H1 (cell line): ENCODE data around the gene SLC1A3. TPM values are rescaled to one million over a fixed set of nuclear protein-coding genes. Genes with fewer than 3 reads are reported as not detected.

Experiments
- CBX8 ChIP-seq: fragments of 300-800, 300-1000 bp; sonication (generic); IDR thresholded peaks from 2 replicates; pipeline ENCODE4 v1.7.1; 2016; ENCODE audit warnings: low read depth, low read length, borderline replicate concordance
- KDM5A ChIP-seq: fragments of 200-600 bp; IDR thresholded peaks from 2 replicates; pipeline ENCODE4 v1.7.1; 2012; ENCODE audit warnings: mild to moderate bottlenecking, low read length, inconsistent platforms, mixed read lengths
- RAD21 ChIP-seq, 2 experiments: IDR thresholded peaks in 1 of 2; conservative IDR thresholded peaks in 1 of 2; 2 replicates each; pipeline ENCODE4 v1.6.1; 2011; ENCODE audit warnings: low read depth in 2 of 2, low read length in 2 of 2, improper control_type of control experiment in 1 of 2, inconsistent platforms in 1 of 2, mild to moderate bottlenecking in 1 of 2, moderate library complexity in 1 of 2
- SP2 ChIP-seq: IDR thresholded peaks from 2 replicates; pipeline ENCODE4 v1.6.1; 2012; ENCODE audit warnings: mild to moderate bottlenecking, low read length, inconsistent platforms
- SP4 ChIP-seq: IDR thresholded peaks from 2 replicates; pipeline ENCODE4 v1.6.1; 2012; ENCODE audit warnings: low read length, inconsistent platforms
- SRF ChIP-seq: IDR thresholded peaks from 2 replicates; pipeline ENCODE4 v1.6.1; 2011; ENCODE audit warnings: mild to moderate bottlenecking, low read depth, low read length, moderate library complexity
- polyA plus RNA-seq, 7 experiments: library from polyadenylated mRNA; depleted of rRNA in 3 of 7; stranded (reverse) in 5 of 7; unstranded in 2 of 7; fragments of >200 nt in 5 of 7; fragments of 200-250 nt in 2 of 7; gene quantifications; 1 replicate in 5 of 7; 2 replicates in 1 of 7; 4 replicates in 1 of 7; pipeline versions ENCODE4 v1.2.1 to v1.2.3, GENCODE V29; 2011 to 2013; ENCODE audit warnings: missing spikeins in 2 of 7, mixed read lengths in 2 of 7
- total RNA-seq: library from RNA; stranded (reverse); fragmentation: NEBNext Ultra II Directional; extraction: Animal tissue kit (Norgen Biotek cat#: 25700); gene quantifications from 2 replicates; pipeline ENCODE4 v1.2.1, GENCODE V29; 2021

The SLC1A3 gene
- total and polyA plus RNA-seq, 2 of the 8 experiments (the other 6 are each of a cell fraction or from before 2014, with no cell fraction given): 26.7 to 35.3 TPM

GRCh38 chr5:36682499-36682898 lies 76.1 kb downstream of the SLC1A3 start (continued):
- TF ChIP-seq RAD21 (IDR thresholded peaks at IDR 0.05 in 1 of 2, conservative IDR thresholded peaks at IDR 0.05 in 1 of 2; ENCODE audit: low read depth in 2 of 2, low read length in 2 of 2) (no peak), SRF (no peak), SP4 (no peak), KDM5A (no peak), CBX8 (no peak), SP2 (no peak)
